LNCAP (cell line): ENCODE results near the gene SERPINA4.

Experiments used
- TF ChIP-seq, protein P1 (sequence below): fragments of 450-650 bp; IDR thresholded peaks from 2 replicates; pipeline ENCODE4 v1.5.1; 2017; ENCODE audit warnings: mild to moderate bottlenecking

Gene SERPINA4

DNA sequence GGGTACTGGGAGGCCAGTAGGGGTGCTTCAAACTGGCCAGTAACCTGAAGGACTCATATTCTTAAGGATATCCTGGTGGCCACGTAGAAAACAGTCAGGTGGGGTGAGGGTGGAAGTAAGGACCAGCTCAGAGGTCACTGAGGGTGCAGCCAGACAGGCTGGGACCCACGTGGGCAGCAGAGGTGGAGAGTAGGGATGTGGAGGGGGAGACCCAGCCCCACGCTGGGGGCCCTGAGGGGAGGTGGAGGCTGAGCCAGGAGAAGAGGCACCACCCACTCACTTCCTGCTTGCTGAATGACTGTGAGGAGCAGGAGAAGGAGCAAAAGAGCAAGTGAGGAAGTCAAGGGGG is 38.4 kb downstream of the SERPINA4 start:
- TF ChIP-seq, protein P1, sequence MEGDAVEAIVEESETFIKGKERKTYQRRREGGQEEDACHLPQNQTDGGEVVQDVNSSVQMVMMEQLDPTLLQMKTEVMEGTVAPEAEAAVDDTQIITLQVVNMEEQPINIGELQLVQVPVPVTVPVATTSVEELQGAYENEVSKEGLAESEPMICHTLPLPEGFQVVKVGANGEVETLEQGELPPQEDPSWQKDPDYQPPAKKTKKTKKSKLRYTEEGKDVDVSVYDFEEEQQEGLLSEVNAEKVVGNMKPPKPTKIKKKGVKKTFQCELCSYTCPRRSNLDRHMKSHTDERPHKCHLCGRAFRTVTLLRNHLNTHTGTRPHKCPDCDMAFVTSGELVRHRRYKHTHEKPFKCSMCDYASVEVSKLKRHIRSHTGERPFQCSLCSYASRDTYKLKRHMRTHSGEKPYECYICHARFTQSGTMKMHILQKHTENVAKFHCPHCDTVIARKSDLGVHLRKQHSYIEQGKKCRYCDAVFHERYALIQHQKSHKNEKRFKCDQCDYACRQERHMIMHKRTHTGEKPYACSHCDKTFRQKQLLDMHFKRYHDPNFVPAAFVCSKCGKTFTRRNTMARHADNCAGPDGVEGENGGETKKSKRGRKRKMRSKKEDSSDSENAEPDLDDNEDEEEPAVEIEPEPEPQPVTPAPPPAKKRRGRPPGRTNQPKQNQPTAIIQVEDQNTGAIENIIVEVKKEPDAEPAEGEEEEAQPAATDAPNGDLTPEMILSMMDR, result no peak

GRCh38 chr14:94600148-94600545 is 38.9 kb downstream of the SERPINA4 start:
- TF ChIP-seq, protein P1, result no peak

GRCh38 chr14:94601884-94602391 is 40.7 kb downstream of the SERPINA4 start:
- TF ChIP-seq, protein P1, result no peak

- TF ChIP-seq, protein P1, result no peak
These were observed 41.5 kb downstream of the SERPINA4 start for GRCh38 chr14:94602722-94603121.

DNA sequence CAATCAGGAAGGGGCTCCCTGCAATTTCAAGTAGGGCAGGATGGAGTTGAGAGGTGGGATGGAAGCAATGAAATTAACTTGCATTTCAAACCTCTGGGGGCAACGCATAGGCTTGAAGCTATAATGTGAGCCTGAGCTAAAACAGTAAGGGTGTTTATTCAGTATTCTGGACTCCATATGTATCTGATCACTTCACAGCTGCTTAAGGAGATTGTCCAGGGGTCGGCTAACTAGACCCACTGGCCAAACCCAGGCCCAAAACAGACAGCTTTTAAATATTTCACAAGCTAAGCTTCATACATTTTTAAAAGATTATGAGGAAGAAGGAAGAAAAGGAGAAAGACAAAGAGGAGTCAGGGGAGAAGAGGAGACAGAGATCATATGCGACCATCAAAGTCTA is 44.1 kb downstream of the SERPINA4 start:
- TF ChIP-seq, protein P1, result no peak

DNA sequence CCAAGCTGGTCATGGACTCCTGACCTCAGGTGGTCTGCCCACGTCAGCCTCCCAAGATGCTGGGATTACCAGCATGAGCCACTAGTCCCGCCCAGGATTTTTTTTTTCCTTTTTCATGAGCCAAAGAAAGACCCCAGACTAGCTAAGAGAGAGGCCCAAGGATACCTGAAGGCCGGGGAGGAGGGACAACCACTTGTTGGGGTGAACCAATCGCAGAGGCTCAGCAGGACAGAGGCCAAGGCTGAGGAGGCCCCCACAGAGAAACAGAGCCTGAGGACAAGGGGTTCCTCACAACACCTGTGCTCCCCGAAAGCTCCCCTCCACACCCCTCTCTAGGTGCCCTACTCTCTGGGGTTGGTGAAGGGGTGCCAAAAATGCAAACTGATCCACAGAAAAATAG is 49.9 kb downstream of the SERPINA4 start:
- TF ChIP-seq, protein P1, result no peak

- TF ChIP-seq, protein P1, result no peak
These were observed 50.9 kb downstream of the SERPINA4 start, which contains the start of gene SERPINA3 for GRCh38 chr14:94612174-94612573. Gene SERPINA3 (plus strand): TSS chr14:94612391. CDS start chr14:94614442, 2,051 bp downstream.
